Testis (tissue), 3 donors: ENCODE measurements around the gene BDKRB2. TPM values are rescaled to one million over a fixed set of nuclear protein-coding genes. Genes with fewer than 3 reads are reported as not detected.

ENCODE experiments used
- DNase-seq: peaks from one replicate; pipeline ENCODE4 v3.0.0-alpha.2; 2019
- H3K27ac ChIP-seq, 2 donors: fragments of 200-600 bp; sonication (generic); one replicate each; pipeline ENCODE4 v1.5.1; 2019
- H3K27me3 ChIP-seq: fragments of 200-600 bp; sonication (generic); one replicate; pipeline ENCODE4 v1.5.1; 2019
- H3K36me3 ChIP-seq: fragments of 200-600 bp; sonication (generic); one replicate; pipeline ENCODE4 v1.5.1; 2017; ENCODE audit warnings: low read depth; ENCODE audit errors: missing control alignments
- H3K4me1 ChIP-seq: fragments of 200-600 bp; sonication (generic); one replicate; pipeline ENCODE4 v1.5.1; 2019
- H3K4me3 ChIP-seq, 2 donors: fragments of 200-600 bp; sonication (generic); one replicate each; pipeline ENCODE4 v1.5.1; 2017 to 2019
- H3K9me3 ChIP-seq: fragments of 200-600 bp; sonication (generic); one replicate; pipeline ENCODE4 v1.5.1; 2017
- POLR2A ChIP-seq: fragments of 450-650 bp; IDR thresholded peaks from one replicate; pipeline ENCODE4 v1.6.1; 2017; ENCODE audit warnings: antibody characterized with exemption, mild to moderate bottlenecking, moderate library complexity
- WGBS, 2 donors: methylation state at CpG; one replicate each; pipeline ENCODE4 v1.1.5; 2018; 5-methylcytosine and 5-hydroxymethylcytosine counted together
- intact Hi-C: fragments of 100-400 bp; cut with DNase I; formaldehyde crosslinking; loops from one replicate; pipeline ENCODE4 v1.15.1; 2023; ENCODE audit warnings: low total_unique reads
- polyA plus RNA-seq: library from polyadenylated mRNA; stranded (reverse); fragments of 350-450 nt; fragmentation: Illumina TruSeq; extraction: RNeasy Lipid Tissue Mini Kit (QIAGEN cat#74804); gene quantifications from one replicate; pipeline ENCODE4 v1.2.3, GENCODE V29; 2014; ENCODE audit warnings: low read depth, low replicate concordance; ENCODE audit not compliant: insufficient read depth
- total RNA-seq, 2 donors: library from RNA; depleted of rRNA; stranded (reverse); fragments of >200 nt; gene quantifications; one replicate each; pipeline ENCODE4 v1.2.3, GENCODE V29; 2016
- TF ChIP-seq, protein P1 (sequence below), 3 experiments: fragments of 450-650 bp in 2 of 3; fragments of 200-600 bp in 1 of 3; sonication (generic) in 1 of 3; IDR thresholded peaks; one replicate each; pipeline ENCODE4 v1.5.1; 2016 to 2019; ENCODE audit warnings: antibody characterized with exemption in 3 of 3, mild to moderate bottlenecking in 2 of 3, moderate library complexity in 1 of 3

BDKRB2 gene
- total and polyA plus RNA-seq, 3 donors from 2014 or later = 0.63 to 2.9 (median 0.87) TPM

DNA sequence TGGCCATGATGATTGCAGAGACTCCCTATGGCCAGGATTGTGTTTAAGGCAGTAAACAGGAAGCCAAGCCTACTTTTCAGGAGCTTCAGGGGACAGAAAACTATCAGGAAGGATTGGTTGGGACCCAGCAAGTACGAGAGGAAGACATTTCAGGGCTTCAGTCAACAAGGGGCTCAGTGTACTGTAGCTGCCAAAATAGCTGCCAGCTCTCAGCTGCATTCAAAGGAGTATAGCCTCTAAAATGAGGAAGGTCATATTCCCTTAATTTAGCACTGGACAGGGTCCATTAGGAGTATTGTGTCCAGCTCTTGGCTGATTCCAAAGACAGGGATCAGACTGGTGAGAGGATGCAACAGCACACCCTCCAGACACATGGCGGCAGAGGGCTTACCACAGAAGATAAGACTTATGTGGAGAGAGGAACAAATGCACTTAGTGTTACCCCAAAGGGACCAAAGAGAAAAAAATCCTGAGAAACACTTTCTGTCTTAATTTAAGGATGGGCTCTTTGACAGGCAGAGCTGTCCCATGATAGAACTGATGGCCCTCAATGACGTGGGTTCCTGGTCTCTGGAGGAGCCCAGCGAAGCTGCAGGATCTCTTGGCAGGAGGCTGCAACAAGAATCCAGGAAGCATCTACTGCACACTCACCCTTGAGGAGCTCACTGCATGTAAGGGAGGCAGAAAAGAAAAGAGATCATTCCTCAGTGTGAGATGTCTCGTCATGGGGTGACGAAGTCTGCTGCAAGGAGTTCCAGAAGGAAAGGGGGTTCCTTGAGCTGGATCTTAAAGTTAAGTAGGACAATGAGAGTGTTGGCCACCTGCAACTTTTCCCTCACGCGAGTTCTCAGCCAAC, 66.2 kb downstream of the BDKRB2 start:
- Histone ChIP-seq H3K4me3 (no peak overlapping the region), H3K36me3 (no peaks in the 10 kb centered on the region), H3K4me1 (peaks cover 6% of the 10 kb centered on the region), H3K27me3 (no peaks in the 10 kb centered on the region), H3K27ac (no peak overlapping the region), H3K9me3 (no peaks in the 10 kb centered on the region)
- no peak for DNase-seq
- no peak for TF ChIP-seq POLR2A
- TF ChIP-seq, protein P1, sequence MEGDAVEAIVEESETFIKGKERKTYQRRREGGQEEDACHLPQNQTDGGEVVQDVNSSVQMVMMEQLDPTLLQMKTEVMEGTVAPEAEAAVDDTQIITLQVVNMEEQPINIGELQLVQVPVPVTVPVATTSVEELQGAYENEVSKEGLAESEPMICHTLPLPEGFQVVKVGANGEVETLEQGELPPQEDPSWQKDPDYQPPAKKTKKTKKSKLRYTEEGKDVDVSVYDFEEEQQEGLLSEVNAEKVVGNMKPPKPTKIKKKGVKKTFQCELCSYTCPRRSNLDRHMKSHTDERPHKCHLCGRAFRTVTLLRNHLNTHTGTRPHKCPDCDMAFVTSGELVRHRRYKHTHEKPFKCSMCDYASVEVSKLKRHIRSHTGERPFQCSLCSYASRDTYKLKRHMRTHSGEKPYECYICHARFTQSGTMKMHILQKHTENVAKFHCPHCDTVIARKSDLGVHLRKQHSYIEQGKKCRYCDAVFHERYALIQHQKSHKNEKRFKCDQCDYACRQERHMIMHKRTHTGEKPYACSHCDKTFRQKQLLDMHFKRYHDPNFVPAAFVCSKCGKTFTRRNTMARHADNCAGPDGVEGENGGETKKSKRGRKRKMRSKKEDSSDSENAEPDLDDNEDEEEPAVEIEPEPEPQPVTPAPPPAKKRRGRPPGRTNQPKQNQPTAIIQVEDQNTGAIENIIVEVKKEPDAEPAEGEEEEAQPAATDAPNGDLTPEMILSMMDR (IDR thresholded peaks at IDR 0.05) = no peak
- intact Hi-C loops = loop anchor here (5.0 kb wide), 1 partner anchor 168 kb away; no protein-coding TSS in a partner anchor
- 89 to 92% methylated on average over 8 of the region's 8 CpGs for WGBS, 2 donors

DNA sequence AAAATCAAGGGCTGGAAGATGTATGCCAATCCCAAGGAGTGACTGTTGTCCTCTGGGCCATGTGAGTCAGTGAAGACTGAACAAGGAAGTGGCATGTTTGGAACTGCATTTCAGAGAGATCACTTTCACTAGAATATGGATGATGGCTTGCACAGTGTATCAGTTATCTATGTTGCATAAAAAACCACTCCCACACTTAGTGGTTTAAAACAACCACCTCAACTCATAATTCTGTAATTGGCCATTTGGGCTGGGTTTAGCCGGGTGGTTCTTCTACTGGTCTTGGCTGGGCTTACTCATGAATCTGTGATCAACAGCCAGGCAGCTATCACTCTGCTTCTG, 66.8 kb downstream of the BDKRB2 start:
- no peak overlapping the region for H3K4me3 ChIP-seq
- WGBS, 2 donors = 100% methylated on average over 1 of the region's 1 CpG
- intact Hi-C loops = loop anchor here (5.0 kb wide), 1 partner anchor 169 kb away; no protein-coding TSS in a partner anchor
- H3K36me3 ChIP-seq = no peaks in the 10 kb centered on the region
- no peaks in the 10 kb centered on the region for H3K9me3 ChIP-seq
- no peak overlapping the region for H3K27ac ChIP-seq
- DNase-seq = no peak
- TF ChIP-seq POLR2A = no peak
- TF ChIP-seq, protein P1 (IDR thresholded peaks at IDR 0.05) = no peak
- H3K27me3 ChIP-seq = no peaks in the 10 kb centered on the region
- peaks cover 6% of the 10 kb centered on the region for H3K4me1 ChIP-seq

DNA sequence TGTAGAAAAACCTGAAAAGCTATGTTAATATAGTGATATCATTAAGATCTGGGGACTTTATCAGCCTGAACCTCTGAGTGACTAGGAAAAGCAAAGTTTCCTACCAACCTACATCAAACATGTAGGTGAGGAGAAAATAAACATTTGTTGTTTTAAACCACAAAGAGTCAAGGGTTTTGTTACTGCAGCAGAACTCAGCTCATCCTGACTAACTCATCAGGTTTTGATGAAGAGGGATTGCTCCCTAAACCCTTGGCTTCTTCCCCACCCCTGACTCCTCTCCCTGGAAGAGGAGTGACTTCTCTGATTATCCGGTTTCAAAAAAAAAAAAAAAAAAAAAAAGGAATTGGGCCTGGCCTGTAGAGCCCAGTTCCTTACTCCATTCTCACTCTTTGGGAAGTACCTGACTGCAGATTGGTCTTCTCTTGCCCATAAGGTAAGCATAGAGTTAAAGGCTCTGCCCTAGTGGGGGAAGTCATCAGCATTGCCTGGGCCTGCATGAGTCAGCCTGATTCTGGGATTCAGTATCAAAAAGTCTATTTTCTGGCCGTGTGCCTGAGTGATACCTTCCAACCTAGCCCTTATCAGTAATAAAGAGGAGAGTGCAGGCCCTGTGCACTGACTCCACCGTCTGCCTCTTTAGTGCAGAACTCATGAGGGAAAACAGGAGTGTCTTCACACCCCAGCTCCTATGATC, 68.3 kb downstream of the BDKRB2 start:
- Histone ChIP-seq H3K27ac (no peak overlapping the region), H3K4me3 (no peak overlapping the region), H3K36me3 (no peaks in the 10 kb centered on the region), H3K27me3 (no peaks in the 10 kb centered on the region), H3K4me1 (peaks cover 6% of the 10 kb centered on the region), H3K9me3 (no peaks in the 10 kb centered on the region)
- WGBS, 2 donors = 25 to 38% methylated on average over 3 of the region's 3 CpGs
- TF ChIP-seq, protein P1 (IDR thresholded peaks at IDR 0.05) = no peak
- TF ChIP-seq POLR2A = no peak
- intact Hi-C loops = loop anchor here (5.0 kb wide), 1 partner anchor 171 kb away; no protein-coding TSS in a partner anchor
- DNase-seq = no peak

DNA sequence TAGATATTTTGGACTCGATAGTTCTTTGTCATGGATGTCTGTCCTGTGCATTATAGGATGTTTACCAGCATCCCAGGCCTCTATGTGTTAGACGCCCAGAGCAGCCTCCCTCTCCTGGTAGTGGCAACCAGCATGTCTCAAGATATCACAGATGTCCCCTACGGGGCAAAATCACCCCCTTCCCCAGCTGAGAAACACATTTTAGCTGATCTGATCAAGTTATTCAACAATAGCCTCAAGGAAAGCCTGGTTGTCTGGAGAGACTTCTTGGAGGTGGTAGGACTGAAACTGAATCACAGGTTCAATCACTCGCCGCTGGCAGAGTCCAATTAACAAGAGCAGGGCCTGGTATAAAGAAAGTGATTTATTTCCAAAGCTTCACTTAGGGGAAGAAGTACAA, 69.0 kb downstream of the BDKRB2 start:
- TF ChIP-seq, protein P1 (IDR thresholded peaks at IDR 0.05) = no peak
- TF ChIP-seq POLR2A = no peak
- Histone ChIP-seq H3K36me3 (no peaks in the 10 kb centered on the region), H3K4me1 (peaks cover 6% of the 10 kb centered on the region), H3K4me3 (no peak overlapping the region), H3K27me3 (no peaks in the 10 kb centered on the region), H3K9me3 (no peaks in the 10 kb centered on the region), H3K27ac (no peak overlapping the region)
- no peak for DNase-seq
- intact Hi-C loops = loop anchor here (5.0 kb wide), 1 partner anchor 171 kb away; no protein-coding TSS in a partner anchor
- 85 to 92% methylated on average over 5 of the region's 5 CpGs for WGBS, 2 donors
